ENCODE results near the gene IMMP2L.
"Not testable (repeated sequence)": the region's sequence is repeated elsewhere in the genome, so short reads cannot be mapped to it uniquely, and the experiment has no call there.

Gene IMMP2L

DNA sequence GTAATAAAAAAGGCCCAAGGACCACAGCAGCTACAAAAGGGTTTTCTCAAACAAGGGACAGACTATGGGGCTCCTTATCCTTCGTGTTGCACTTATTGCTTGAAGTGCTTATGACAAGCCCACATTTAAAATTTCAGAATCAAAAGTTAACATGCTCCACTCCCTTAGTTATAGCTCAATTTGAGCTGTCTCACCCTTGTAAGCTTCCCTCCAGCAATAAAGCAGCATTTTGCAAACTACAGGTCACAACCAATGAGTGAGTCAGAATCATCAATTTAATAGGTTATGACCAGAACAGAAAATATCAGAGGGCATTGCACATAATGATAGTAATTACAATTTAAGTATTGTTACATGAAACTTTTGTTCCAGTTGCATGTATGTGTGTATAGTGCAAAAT is 53.0 kb downstream of the IMMP2L start:
- no peak overlapping the region for H3K4me3 ChIP-seq (ENCODE audit: low read length)
- no peak for DNase-seq (ENCODE audit: low read depth)
- TF ChIP-seq, protein P1, sequence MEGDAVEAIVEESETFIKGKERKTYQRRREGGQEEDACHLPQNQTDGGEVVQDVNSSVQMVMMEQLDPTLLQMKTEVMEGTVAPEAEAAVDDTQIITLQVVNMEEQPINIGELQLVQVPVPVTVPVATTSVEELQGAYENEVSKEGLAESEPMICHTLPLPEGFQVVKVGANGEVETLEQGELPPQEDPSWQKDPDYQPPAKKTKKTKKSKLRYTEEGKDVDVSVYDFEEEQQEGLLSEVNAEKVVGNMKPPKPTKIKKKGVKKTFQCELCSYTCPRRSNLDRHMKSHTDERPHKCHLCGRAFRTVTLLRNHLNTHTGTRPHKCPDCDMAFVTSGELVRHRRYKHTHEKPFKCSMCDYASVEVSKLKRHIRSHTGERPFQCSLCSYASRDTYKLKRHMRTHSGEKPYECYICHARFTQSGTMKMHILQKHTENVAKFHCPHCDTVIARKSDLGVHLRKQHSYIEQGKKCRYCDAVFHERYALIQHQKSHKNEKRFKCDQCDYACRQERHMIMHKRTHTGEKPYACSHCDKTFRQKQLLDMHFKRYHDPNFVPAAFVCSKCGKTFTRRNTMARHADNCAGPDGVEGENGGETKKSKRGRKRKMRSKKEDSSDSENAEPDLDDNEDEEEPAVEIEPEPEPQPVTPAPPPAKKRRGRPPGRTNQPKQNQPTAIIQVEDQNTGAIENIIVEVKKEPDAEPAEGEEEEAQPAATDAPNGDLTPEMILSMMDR (IDR thresholded peaks at IDR 0.05; ENCODE audit: insufficient read depth, low read depth, low read length, missing control alignments): no peak

DNA sequence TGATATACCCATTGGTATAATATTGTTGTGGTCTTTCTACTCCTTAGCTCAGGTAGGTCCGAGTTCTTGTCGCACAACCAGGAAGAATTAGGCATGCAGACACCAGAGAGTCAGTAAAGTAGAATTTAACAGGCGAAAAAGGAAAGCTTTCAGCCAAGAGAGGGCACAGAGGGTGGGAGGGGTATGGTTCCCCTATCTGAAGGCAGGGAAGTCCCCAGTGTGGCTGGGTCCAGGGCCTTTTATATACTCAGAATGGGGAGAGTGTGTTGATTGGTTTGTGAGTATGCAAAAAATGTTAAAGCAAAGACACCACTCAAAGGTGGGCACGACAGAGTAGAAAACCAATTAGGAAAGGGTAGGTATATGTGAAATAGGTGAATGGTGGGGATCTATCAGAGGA is 53.9 kb downstream of the IMMP2L start:
- TF ChIP-seq, protein P1 (IDR thresholded peaks at IDR 0.05; ENCODE audit: insufficient read depth, low read depth, low read length, missing control alignments): no peak
- H3K4me3 ChIP-seq (ENCODE audit: low read length): no peak overlapping the region
- DNase-seq (ENCODE audit: low read depth): no peak

DNA sequence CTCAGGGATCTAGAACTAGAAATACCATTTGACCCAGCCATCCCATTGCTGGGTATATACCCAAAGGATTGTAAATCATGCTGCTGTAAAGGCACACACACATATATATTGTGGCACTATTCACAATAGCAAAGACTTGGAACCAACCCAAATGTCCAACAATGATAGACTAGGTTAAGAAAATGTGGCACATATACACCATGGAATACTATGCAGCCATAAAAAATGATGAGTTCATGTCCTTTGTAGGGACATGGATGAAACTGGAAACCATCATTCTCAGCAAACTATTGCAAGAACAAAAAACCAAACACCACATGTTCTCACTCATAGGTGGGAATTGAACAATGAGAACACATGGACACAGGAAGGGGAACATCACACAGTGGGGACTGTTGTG is 56.9 kb downstream of the IMMP2L start:
- not testable (repeated sequence) for H3K4me3 ChIP-seq (ENCODE audit: low read length); DNase-seq (ENCODE audit: low read depth)

DNA sequence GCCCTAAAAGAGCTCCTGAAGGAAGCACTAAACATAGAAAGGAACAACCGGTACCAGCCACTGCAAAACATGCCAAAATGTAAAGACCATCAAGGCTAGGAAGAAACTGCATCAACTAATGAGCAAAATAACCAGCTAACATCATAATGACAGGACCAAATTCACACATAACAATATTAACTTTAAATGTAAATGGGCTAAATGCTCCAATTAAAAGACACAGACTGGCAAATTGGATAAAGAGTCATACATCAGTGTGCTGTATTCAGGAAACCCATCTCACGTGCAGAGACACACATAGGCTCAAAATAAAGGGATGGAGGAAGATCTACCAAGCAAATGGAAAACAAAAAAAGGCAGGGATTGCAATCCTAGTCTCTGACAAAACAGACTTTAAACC is 60.5 kb downstream of the IMMP2L start:
- not testable (repeated sequence) for DNase-seq (ENCODE audit: low read depth); H3K4me3 ChIP-seq (ENCODE audit: low read length)

DNA sequence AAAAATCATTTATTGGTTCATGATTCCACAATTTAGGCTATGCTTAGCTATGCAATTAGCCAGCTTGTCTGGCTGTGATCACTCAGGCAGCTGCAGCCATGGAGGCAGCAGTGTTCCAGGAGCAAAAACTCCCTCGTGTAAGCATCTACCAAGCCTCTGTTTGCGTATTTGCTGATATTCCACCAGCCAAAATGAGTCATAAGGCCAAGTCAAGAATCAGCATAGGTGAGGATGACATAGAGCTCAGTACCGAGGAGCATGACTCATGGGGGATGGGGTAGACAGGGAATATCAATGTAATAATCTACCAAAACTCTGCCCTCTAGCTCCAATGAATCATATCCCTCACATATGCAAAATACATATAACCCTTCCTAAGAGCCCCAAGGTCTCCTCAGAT is 63.3 kb downstream of the IMMP2L start:
- no peak overlapping the region for H3K4me3 ChIP-seq (ENCODE audit: low read length)
- DNase-seq (ENCODE audit: low read depth): peak; percentile 98
- TF ChIP-seq, protein P1 (IDR thresholded peaks at IDR 0.05; ENCODE audit: insufficient read depth, low read depth, low read length, missing control alignments): no peak

DNA sequence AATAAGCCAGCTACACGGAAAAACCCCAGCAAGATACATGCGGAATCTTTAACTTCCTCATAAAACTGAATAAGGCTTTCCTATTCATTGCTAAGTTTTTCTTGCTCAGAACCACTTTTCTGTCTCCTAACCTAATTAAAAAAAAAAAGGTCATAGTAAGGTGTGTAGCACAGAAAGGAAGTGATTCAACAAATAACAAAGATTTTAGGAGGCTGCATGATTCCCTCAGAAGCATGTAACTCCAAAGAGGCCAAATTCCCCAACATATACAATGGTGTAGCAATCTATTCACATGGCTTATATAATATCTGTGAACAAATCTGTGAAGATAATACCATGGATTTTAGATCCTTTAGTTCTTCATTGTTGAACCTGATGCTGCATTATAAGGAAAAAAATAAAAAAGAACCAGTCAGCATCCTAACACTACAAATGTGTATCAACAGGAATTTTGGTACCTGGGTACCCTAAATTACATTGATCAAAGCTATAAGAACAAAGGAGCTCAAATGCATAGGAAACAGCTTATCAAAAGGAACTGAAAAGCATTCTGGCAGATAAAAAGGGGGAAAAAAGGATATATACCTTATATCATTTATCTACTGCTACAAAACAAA is 63.8 kb downstream of the IMMP2L start:
- H3K4me3 ChIP-seq (ENCODE audit: low read length): no peak overlapping the region
- TF ChIP-seq, protein P1 (IDR thresholded peaks at IDR 0.05; ENCODE audit: insufficient read depth, low read depth, low read length, missing control alignments): no peak
- no peak for DNase-seq (ENCODE audit: low read depth)

DNA sequence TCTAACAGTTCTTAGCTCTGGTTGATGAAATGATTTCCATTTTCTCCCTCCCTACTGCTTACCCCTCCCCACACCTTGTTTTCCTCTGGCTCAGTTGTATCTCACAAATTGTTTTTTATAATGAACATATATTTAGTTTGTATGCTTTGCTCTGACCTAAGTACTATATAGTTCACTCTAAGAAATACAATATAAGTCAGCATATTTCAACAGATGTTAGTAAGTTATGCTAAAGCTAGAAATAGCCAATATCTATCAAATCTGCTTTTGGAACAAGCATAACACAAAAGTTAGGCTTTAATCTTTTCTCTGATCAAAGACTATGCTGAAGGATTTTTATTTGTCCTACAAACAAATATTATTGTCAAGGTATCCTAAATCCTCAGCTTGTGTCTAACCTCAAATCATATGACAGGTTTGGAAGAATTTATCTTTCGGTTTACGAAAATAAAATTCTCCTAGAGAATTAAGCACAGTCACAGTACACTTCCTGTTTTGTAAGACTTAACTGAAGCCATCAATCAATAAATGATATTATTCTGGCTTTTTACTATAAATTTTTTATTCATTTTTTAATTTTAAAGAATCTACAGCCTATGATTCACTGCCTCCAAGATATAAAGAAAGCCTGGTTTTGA is 67.0 kb downstream of the IMMP2L start:
- H3K4me3 ChIP-seq (ENCODE audit: low read length): no peak overlapping the region
- TF ChIP-seq, protein P1 (IDR thresholded peaks at IDR 0.05; ENCODE audit: insufficient read depth, low read depth, low read length, missing control alignments): no peak
- no peak for DNase-seq (ENCODE audit: low read depth)

DNA sequence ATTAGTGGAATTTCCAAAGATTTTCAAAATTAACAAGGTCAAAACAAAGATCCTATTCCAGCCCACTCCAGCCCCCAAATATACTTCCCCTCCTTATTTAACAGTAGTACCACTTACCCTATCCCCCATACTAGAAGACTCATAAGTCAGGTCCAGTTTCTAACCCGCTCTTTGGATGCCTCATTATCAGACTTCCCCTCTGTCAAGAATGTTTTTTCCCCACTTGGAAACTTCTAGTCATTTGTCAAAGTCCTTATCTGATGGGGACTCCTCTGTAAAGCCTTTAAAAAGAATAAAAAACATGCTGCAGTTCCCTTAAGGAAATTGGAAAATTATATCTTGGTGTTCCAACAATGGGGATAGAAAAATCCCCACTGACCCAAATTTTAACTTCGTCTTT is 70.1 kb downstream of the IMMP2L start:
- TF ChIP-seq, protein P1 (IDR thresholded peaks at IDR 0.05; ENCODE audit: insufficient read depth, low read depth, low read length, missing control alignments): no peak
- no peak overlapping the region for H3K4me3 ChIP-seq (ENCODE audit: low read length)
- no peak for DNase-seq (ENCODE audit: low read depth)
